DND-41 (cell line): ENCODE results near the gene KCNAB2.

Source experiments
- ATAC-seq: fragments of 200-7000 bp; cut with Tn5 transposase; 3 replicates; pipeline ENCODE4 v1.9.1; 2021; ENCODE audit warnings: low read depth; ENCODE audit not compliant: insufficient read depth
- DNase-seq: peaks from one replicate; pipeline ENCODE4 v3.0.0-alpha.2; 2020
- H2AFZ ChIP-seq: 2 replicates; pipeline ENCODE4 v1.6.0; 2012; ENCODE audit warnings: low read depth, low read length
- H3K27ac ChIP-seq: 2 replicates; pipeline ENCODE4 v1.5.1; 2012; ENCODE audit warnings: low read length, inconsistent platforms
- H3K27me3 ChIP-seq: fragments of 200-600 bp; sonication (generic); 2 replicates; pipeline ENCODE4 v1.6.0; 2012; ENCODE audit warnings: low read length, mild to moderate bottlenecking, inconsistent platforms; ENCODE audit not compliant: insufficient read depth, poor library complexity
- H3K36me3 ChIP-seq: 2 replicates; pipeline ENCODE4 v1.5.1; 2012; ENCODE audit warnings: low read length, inconsistent platforms; ENCODE audit not compliant: insufficient read depth
- H3K4me1 ChIP-seq: 2 replicates; pipeline ENCODE4 v1.5.1; 2012; ENCODE audit warnings: mild to moderate bottlenecking, low read length; ENCODE audit not compliant: insufficient read depth
- H3K4me2 ChIP-seq: 2 replicates; pipeline ENCODE4 v1.6.0; 2012; ENCODE audit warnings: mild to moderate bottlenecking, moderate library complexity, low read length, inconsistent platforms; ENCODE audit not compliant: insufficient read depth
- H3K4me3 ChIP-seq, 2 experiments: fragments of 200-600 bp in 1 of 2; shearing (Covaris generic) in 1 of 2; 2 replicates each; pipeline ENCODE4 v1.5.1; 2012 to 2016; ENCODE audit warnings: inconsistent platforms in 2 of 2, low read length in 2 of 2, mild to moderate bottlenecking in 2 of 2, low read depth in 1 of 2, moderate library complexity in 1 of 2
- H3K79me2 ChIP-seq: 2 replicates; pipeline ENCODE4 v1.6.0; 2012; ENCODE audit warnings: low read length, inconsistent platforms; ENCODE audit not compliant: insufficient read depth
- H3K9ac ChIP-seq: 2 replicates; pipeline ENCODE4 v1.6.0; 2012; ENCODE audit warnings: low read depth, mild to moderate bottlenecking, inconsistent platforms, low read length, moderate library complexity
- H3K9me3 ChIP-seq: 2 replicates; pipeline ENCODE4 v1.5.1; 2012; ENCODE audit warnings: low read length, moderate library complexity, mild to moderate bottlenecking, inconsistent platforms; ENCODE audit not compliant: insufficient read depth, severe bottlenecking
- H4K20me1 ChIP-seq: 2 replicates; pipeline ENCODE4 v1.6.0; 2012; ENCODE audit warnings: low read length; ENCODE audit not compliant: insufficient read depth
- CTCF ChIP-seq: IDR thresholded peaks from 2 replicates; pipeline ENCODE4 v1.5.1; 2012; ENCODE audit warnings: borderline replicate concordance, low read length, moderate library complexity, mild to moderate bottlenecking; ENCODE audit not compliant: poor library complexity, severe bottlenecking; ENCODE audit errors: extremely low read depth
- EZH2 ChIP-seq: IDR thresholded peaks from 3 replicates; pipeline ENCODE4 v1.6.1; 2012; ENCODE audit warnings: borderline replicate concordance, low read depth, mild to moderate bottlenecking, moderate library complexity, low read length, inconsistent platforms; ENCODE audit not compliant: severe bottlenecking

The KCNAB2 gene

GRCh38 chr1:6094246-6094645 is 48.6 kb downstream of the KCNAB2 start:
- Histone ChIP-seq H4K20me1 (peaks cover 10% of the 10 kb centered on the region; the same call in 1 of the 2 replicates), H2AFZ (no peak overlapping the region), H3K79me2 (no peaks in the 10 kb centered on the region), H3K27me3 (no peaks in the 10 kb centered on the region), H3K36me3 (peaks cover 34% of the 10 kb centered on the region), H3K4me3 (no peak overlapping the region), H3K4me2 (no peak overlapping the region), H3K4me1 (no peaks in the 10 kb centered on the region), H3K9me3 (no peaks in the 10 kb centered on the region), H3K9ac (no peak overlapping the region), H3K27ac (no peak overlapping the region; the same call in 1 of the 2 replicates)
- TF ChIP-seq CTCF (no peak), EZH2 (no peak)
- ATAC-seq (no peak), DNase-seq (no peak)

GRCh38 chr1:6094801-6095505 is 49.3 kb downstream of the KCNAB2 start:
- no peak overlapping the region for H3K4me3 ChIP-seq
- no peaks in the 10 kb centered on the region for H3K9me3 ChIP-seq
- no peaks in the 10 kb centered on the region for H3K4me1 ChIP-seq
- H3K27ac ChIP-seq, result no peak overlapping the region
- ATAC-seq (no peak), DNase-seq (no peak)
- no peaks in the 10 kb centered on the region for H3K79me2 ChIP-seq
- no peaks in the 10 kb centered on the region for H3K27me3 ChIP-seq
- H3K9ac ChIP-seq, result no peak overlapping the region
- H3K36me3 ChIP-seq, result peaks cover 38% of the 10 kb centered on the region
- no peak overlapping the region for H3K4me2 ChIP-seq
- H2AFZ ChIP-seq, result no peak overlapping the region
- H4K20me1 ChIP-seq, result peaks cover 10% of the 10 kb centered on the region; the same call in 1 of the 2 replicates
- no peak for TF ChIP-seq CTCF
- TF ChIP-seq EZH2, result no peak

- Histone ChIP-seq H3K27ac (no peak overlapping the region), H3K4me1 (no peaks in the 10 kb centered on the region), H3K36me3 (peaks cover 38% of the 10 kb centered on the region), H3K4me3 (no peak overlapping the region), H3K27me3 (no peaks in the 10 kb centered on the region), H4K20me1 (peaks cover 10% of the 10 kb centered on the region; the same call in 1 of the 2 replicates), H2AFZ (no peak overlapping the region), H3K9me3 (no peaks in the 10 kb centered on the region), H3K79me2 (no peaks in the 10 kb centered on the region), H3K9ac (no peak overlapping the region), H3K4me2 (no peak overlapping the region)
- TF ChIP-seq EZH2 (no peak), CTCF (no peak)
- DNase-seq, result no peak
- no peak for ATAC-seq
Observed at GRCh38 chr1:6095511-6096242, 50.0 kb downstream of the KCNAB2 start.
